ENCODE data around the gene ERCC3.
"Not testable (repeated sequence)": the region's sequence is repeated elsewhere in the genome, so short reads cannot be mapped to it uniquely, and the experiment has no call there.

Gene ERCC3

DNA sequence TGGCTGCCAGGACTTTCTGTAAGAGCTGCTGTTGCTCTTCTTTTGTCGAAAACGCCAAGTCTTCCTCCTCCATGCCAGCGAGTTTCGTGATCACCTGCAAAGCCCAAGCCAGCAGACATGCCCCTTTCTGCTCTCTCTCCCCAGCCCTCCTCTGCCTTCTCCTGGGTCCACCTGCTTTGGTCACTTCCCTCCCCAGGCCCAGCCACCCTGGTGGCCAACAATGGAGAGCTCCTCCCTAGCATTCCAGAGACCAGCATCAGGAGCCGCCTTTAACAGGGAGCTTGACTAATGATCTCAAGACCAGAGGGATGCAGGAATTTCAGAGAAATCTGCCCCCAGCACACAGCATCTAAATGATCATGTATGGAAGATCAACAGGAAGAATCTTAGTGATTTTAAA lies 34.6 kb downstream of the ERCC3 start:
- TF ChIP-seq, protein P1, sequence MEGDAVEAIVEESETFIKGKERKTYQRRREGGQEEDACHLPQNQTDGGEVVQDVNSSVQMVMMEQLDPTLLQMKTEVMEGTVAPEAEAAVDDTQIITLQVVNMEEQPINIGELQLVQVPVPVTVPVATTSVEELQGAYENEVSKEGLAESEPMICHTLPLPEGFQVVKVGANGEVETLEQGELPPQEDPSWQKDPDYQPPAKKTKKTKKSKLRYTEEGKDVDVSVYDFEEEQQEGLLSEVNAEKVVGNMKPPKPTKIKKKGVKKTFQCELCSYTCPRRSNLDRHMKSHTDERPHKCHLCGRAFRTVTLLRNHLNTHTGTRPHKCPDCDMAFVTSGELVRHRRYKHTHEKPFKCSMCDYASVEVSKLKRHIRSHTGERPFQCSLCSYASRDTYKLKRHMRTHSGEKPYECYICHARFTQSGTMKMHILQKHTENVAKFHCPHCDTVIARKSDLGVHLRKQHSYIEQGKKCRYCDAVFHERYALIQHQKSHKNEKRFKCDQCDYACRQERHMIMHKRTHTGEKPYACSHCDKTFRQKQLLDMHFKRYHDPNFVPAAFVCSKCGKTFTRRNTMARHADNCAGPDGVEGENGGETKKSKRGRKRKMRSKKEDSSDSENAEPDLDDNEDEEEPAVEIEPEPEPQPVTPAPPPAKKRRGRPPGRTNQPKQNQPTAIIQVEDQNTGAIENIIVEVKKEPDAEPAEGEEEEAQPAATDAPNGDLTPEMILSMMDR (conservative IDR thresholded peaks at IDR 0.05) = no peak
- H3K27ac ChIP-seq = no peak overlapping the region

DNA sequence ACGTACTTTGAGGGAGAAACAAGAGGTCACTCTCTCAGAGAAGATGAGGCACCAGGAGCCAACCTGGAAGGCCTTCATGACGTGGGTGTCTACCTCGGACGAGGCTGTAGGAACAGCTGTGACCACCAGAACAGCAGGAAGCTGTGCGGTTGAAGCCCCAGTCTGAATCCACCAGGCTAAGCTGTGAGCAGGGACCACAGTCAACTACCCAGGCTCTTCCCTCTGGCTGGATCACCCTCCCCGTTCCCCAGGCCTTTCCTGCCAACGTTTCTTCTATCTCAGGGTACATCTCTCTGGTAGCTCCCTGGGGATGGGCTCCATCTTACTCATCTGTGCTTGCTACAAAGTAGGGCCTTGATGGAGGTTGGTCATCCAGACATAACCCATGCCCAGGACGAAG lies 37.1 kb downstream of the ERCC3 start:
- TF ChIP-seq, protein P1 (conservative IDR thresholded peaks at IDR 0.05) = no peak
- no peak overlapping the region for H3K27ac ChIP-seq

DNA sequence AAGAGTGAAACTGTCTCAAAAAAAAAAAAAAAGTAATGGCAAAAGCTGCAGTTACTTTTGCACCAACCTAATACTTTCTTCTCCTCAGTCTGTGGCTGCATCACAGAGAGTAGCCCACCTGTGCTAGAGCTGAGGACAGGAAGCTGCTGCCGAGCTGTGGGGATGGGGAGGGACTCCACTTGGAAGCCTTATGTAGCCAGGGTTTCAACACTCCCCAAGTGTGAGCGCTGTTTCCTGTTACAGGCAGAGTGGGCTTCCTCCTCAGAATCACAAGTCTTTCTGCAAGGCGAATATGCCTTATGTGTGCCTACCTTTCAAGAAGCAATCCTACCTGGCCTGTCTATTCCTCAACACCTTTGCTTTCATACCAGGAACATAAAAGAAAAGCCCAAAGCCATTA lies 37.6 kb downstream of the ERCC3 start:
- TF ChIP-seq, protein P1 (conservative IDR thresholded peaks at IDR 0.05) = no peak
- no peak overlapping the region for H3K27ac ChIP-seq

DNA sequence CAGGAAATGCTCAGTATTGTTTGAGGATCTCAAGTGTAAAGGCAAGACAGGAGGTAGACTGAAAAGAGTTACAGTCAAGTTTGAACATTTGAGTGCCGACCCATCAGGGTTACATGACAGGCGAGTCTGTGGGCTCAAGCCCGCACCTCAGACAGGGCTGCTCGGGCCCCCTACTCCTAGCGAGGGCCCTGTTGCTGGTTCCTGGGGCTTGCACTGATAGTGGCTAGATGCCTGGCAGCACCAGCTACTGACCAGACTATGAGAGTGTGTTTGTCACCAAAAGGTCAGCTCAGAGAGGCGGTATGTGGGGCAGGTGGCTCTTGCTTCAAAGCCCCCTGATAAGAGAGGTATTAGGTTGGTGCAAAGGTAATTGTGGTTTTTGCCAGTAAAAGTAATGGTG lies 38.2 kb downstream of the ERCC3 start:
- no peak overlapping the region for H3K27ac ChIP-seq

DNA sequence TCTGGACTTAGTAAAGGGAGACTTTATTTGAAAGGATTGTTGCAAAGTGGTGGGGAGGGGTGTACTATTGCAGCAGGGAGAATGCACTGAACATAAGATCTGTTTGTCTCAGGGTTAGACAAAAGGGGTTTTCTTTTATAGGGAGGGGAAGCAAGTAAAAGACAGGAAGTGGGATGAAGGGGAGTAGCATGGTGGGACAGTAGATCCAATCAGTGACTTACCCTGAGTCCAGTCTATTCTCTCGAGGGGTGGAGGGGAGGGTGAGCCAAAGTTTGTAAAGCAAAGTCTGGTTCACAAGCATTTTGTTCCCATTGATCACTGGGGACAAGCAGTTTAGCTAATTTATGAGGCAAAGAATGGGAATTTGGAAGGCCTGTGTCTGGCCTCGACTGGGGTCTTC lies 38.8 kb downstream of the ERCC3 start:
- H3K27ac ChIP-seq = no peak overlapping the region
- TF ChIP-seq, protein P1 (conservative IDR thresholded peaks at IDR 0.05) = no peak

More for the DNA sequence above, 38.2 kb downstream of the ERCC3 start:
- TF ChIP-seq, protein P1 (conservative IDR thresholded peaks at IDR 0.05) = no peak

DNA sequence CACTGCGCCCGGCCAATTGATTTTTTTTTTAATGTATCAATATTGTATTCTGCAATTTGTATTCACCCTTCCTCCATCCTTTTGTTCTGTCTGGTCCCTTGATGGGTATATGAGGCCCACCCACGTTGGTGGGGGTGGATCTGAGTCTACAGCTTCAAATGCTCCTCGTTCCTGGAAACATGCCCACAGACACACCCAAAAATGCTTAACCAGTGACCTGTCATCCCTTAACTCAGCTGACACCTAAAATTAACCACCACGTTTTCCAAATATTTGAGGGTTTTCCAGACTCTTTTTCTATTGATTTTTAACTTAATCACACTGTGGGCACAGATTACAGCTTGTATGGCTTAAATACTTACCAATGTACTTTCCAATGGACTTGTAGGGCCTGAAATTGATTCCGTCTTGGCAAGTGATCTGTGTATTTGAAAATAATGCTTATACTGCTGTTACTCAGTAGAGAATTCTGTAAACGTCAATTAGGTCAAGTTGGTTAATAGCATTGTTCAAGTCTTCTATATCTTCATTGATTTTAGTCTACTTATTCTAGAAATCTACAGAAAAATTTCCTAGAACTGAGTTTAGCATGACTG lies 39.5 kb downstream of the ERCC3 start:
- TF ChIP-seq, protein P1 (conservative IDR thresholded peaks at IDR 0.05) = no peak
- H3K27ac ChIP-seq = no peak overlapping the region

DNA sequence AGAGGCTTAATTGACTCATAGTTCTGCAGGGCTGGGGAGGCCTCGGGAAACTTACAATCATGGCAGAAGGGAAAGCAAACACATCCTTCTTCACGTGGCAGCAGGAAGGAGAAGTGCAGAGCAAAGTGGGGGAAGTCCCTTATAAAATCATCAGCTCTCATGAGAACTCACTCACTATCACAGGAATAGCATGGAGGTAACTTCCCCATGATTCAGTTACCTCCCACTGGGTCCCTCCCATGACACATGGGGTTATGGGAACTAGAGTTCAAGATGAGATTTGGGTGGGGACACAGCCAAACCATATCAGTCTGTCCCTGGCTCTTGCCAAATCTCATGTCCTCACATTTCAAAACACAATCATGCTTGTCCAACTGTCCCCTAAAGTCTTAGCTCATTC lies 52.8 kb downstream of the ERCC3 start:
- not testable (repeated sequence) for H3K27ac ChIP-seq

DNA sequence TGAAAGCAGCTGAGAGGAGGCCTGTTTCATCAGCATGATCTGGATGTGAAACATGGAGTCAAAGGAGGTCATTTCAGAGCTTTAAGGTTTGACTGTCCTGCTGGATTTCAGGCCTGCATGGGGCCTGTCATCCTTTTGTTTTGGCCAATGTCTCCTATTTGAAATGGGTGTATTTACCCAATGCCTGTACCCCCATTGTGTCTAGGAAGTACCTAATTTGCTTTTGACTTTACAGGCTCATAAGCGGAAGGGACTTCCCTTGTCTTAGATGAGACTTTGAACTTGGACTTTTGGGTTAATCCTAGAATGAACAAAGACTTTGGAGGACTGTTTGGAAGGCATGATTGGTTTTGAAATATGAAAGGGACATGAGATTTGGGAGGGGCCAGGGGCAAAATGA lies 54.5 kb downstream of the ERCC3 start:
- H3K27ac ChIP-seq = no peak overlapping the region
- TF ChIP-seq, protein P1 (conservative IDR thresholded peaks at IDR 0.05) = no peak

DNA sequence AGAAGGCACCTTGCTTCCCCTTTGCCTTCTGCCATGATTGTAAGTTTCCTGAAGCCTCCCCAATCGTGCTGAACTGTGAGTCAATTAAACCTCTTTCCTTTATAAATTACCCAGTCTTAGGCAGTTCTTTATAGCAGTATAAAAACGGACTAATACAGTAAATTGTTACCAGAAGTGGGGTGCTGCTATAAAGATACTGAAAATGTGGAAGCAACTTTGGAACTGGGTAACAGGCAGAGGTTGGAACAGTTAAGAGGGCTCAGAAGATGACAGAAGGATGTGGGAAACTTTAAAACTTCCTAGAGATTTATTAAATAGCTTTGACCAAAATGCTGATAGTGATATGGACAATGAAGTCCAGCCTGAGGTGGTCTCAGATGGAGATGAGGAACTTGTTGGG lies 56.2 kb downstream of the ERCC3 start:
- H3K27ac ChIP-seq = not testable (repeated sequence)

Measured in VCaP (cell line).